Brain microvascular endothelial cell (primary cell): ENCODE results near the gene AFMID.

ENCODE experiments used
- DNase-seq: peaks from one replicate; pipeline ENCODE4 v3.0.0-alpha.2; 2020
- H3K27ac ChIP-seq: fragments of 250-450 bp; sonication (Bioruptor Pico); 2 replicates; pipeline ENCODE4 v1.5.1; 2020; ENCODE audit warnings: mild to moderate bottlenecking, moderate library complexity
- H3K27me3 ChIP-seq: fragments of 250-450 bp; sonication (Bioruptor Pico); replicated peaks from 2 replicates; pipeline ENCODE4 v1.5.1; 2020; ENCODE audit warnings: mild to moderate bottlenecking
- H3K36me3 ChIP-seq: fragments of 250-450 bp; sonication (Bioruptor Pico); replicated peaks from 2 replicates; pipeline ENCODE4 v1.5.1; 2020; ENCODE audit warnings: mild to moderate bottlenecking
- H3K4me3 ChIP-seq: 2 replicates; pipeline ENCODE4 v1.5.1; 2011; ENCODE audit warnings: low read depth, mild to moderate bottlenecking, control low read depth, low read length, moderate library complexity
- CTCF ChIP-seq: IDR thresholded peaks from 2 replicates; pipeline ENCODE4 v1.5.1; 2011; ENCODE audit warnings: low read depth, mild to moderate bottlenecking, moderate library complexity, low read length, control low read depth, inconsistent platforms; ENCODE audit errors: missing control alignments
- in situ Hi-C: cut with HindIII; loops from 2 replicates; pipeline ENCODE4 v1.10.0; 2017; ENCODE audit warnings: low sequenced_read_pairs, low pct_ligation_motif_present

The AFMID gene

GRCh38 chr17:78223061-78223460 is 35.9 kb downstream of the AFMID start:
- no peaks in the 10 kb centered on the region for H3K36me3 ChIP-seq
- DNase-seq = no peak
- TF ChIP-seq CTCF = no peak
- H3K27ac ChIP-seq = no peak overlapping the region
- H3K4me3 ChIP-seq = no peak overlapping the region
- in situ Hi-C loops = no loop called here
- no peaks in the 10 kb centered on the region for H3K27me3 ChIP-seq

GRCh38 chr17:78223765-78224164 is 36.6 kb downstream of the AFMID start:
- in situ Hi-C loops = no loop called here
- no peak for TF ChIP-seq CTCF
- H3K4me3 ChIP-seq = no peak overlapping the region
- no peaks in the 10 kb centered on the region for H3K27me3 ChIP-seq
- DNase-seq = no peak
- no peak overlapping the region for H3K27ac ChIP-seq
- no peaks in the 10 kb centered on the region for H3K36me3 ChIP-seq

GRCh38 chr17:78224231-78225087 is 37.3 kb downstream of the AFMID start:
- no peak overlapping the region for H3K27ac ChIP-seq
- no peak for TF ChIP-seq CTCF
- no peaks in the 10 kb centered on the region for H3K27me3 ChIP-seq
- H3K36me3 ChIP-seq = no peaks in the 10 kb centered on the region
- H3K4me3 ChIP-seq = no peak overlapping the region
- in situ Hi-C loops = no loop called here
- no peak for DNase-seq

- Histone ChIP-seq H3K36me3 (no peaks in the 10 kb centered on the region), H3K27me3 (peaks cover 3% of the 10 kb centered on the region), H3K4me3 (no peak overlapping the region), H3K27ac (no peak overlapping the region)
- in situ Hi-C loops = no loop called here
- TF ChIP-seq CTCF = no peak
- DNase-seq = no peak
Measured at GRCh38 chr17:78225088-78225865, 38.1 kb downstream of the AFMID start.

- TF ChIP-seq CTCF = no peak
- Histone ChIP-seq H3K4me3 (no peak overlapping the region), H3K27ac (no peak overlapping the region)
Measured at GRCh38 chr17:78226055-78226758, 39.0 kb downstream of the AFMID start.

More at GRCh38 chr17:78226055-78226758, 39.0 kb downstream of the AFMID start:
- Histone ChIP-seq H3K36me3 (no peaks in the 10 kb centered on the region), H3K27me3 (peaks cover 13% of the 10 kb centered on the region)
- in situ Hi-C loops = no loop called here
- no peak for DNase-seq
